Measurements from ENCODE around the gene NOXRED1.

DNA sequence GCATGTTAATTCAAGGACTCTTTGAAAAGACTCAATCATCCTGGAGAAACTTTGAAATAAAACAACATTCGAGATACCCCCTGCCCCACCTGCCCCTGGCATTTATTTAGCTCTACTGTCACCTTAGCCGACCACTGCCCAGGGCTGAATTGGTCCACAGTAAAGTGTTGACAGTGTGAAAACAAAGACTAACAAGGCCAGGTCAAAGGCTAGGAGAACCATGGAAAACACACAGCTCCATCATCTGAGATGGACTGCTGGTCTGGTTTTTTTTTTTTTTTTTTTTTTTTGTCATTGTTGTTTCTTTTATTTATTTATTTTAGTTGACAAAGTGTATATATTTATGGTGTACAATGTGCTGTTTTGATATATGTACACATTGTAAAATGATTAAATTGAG, 76.8 kb downstream of the NOXRED1 start:
- TF ChIP-seq, protein P1, sequence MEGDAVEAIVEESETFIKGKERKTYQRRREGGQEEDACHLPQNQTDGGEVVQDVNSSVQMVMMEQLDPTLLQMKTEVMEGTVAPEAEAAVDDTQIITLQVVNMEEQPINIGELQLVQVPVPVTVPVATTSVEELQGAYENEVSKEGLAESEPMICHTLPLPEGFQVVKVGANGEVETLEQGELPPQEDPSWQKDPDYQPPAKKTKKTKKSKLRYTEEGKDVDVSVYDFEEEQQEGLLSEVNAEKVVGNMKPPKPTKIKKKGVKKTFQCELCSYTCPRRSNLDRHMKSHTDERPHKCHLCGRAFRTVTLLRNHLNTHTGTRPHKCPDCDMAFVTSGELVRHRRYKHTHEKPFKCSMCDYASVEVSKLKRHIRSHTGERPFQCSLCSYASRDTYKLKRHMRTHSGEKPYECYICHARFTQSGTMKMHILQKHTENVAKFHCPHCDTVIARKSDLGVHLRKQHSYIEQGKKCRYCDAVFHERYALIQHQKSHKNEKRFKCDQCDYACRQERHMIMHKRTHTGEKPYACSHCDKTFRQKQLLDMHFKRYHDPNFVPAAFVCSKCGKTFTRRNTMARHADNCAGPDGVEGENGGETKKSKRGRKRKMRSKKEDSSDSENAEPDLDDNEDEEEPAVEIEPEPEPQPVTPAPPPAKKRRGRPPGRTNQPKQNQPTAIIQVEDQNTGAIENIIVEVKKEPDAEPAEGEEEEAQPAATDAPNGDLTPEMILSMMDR (IDR thresholded peaks at IDR 0.05) = no peak
- TF ChIP-seq, protein P2, sequence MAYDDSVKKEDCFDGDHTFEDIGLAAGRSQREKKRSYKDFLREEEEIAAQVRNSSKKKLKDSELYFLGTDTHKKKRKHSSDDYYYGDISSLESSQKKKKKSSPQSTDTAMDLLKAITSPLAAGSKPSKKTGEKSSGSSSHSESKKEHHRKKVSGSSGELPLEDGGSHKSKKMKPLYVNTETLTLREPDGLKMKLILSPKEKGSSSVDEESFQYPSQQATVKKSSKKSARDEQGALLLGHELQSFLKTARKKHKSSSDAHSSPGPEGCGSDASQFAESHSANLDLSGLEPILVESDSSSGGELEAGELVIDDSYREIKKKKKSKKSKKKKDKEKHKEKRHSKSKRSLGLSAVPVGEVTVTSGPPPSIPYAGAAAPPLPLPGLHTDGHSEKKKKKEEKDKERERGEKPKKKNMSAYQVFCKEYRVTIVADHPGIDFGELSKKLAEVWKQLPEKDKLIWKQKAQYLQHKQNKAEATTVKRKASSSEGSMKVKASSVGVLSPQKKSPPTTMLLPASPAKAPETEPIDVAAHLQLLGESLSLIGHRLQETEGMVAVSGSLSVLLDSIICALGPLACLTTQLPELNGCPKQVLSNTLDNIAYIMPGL (CRISPR knock-in tag; IDR thresholded peaks at IDR 0.05) = no peak
- TF ChIP-seq, protein P3, sequence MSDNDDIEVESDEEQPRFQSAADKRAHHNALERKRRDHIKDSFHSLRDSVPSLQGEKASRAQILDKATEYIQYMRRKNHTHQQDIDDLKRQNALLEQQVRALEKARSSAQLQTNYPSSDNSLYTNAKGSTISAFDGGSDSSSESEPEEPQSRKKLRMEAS (CRISPR knock-in tag; IDR thresholded peaks at IDR 0.05) = no peak
- TF ChIP-seq CREB1 (CRISPR knock-in tag; IDR thresholded peaks at IDR 0.05) (no peak), GABPB1 (CRISPR knock-in tag; IDR thresholded peaks at IDR 0.05) (no peak), JUN (CRISPR knock-in tag; IDR thresholded peaks at IDR 0.05) (no peak), IRF2 (CRISPR knock-in tag; IDR thresholded peaks at IDR 0.05; ENCODE audit: borderline replicate concordance, low read depth) (no peak)
- TF ChIP-seq, protein P4, sequence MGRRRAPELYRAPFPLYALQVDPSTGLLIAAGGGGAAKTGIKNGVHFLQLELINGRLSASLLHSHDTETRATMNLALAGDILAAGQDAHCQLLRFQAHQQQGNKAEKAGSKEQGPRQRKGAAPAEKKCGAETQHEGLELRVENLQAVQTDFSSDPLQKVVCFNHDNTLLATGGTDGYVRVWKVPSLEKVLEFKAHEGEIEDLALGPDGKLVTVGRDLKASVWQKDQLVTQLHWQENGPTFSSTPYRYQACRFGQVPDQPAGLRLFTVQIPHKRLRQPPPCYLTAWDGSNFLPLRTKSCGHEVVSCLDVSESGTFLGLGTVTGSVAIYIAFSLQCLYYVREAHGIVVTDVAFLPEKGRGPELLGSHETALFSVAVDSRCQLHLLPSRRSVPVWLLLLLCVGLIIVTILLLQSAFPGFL (CRISPR knock-in tag; IDR thresholded peaks at IDR 0.05; ENCODE audit: borderline replicate concordance) = no peak
